GM19452 (cell line): ENCODE results near the gene FAM163B.

ENCODE experiments used
- ATAC-seq: cut with Tn5 transposase; IDR thresholded peaks from one replicate; pipeline ENCODE4 v1.9.1; 2021; ENCODE audit not compliant: unreplicated experiment

Gene FAM163B

DNA sequence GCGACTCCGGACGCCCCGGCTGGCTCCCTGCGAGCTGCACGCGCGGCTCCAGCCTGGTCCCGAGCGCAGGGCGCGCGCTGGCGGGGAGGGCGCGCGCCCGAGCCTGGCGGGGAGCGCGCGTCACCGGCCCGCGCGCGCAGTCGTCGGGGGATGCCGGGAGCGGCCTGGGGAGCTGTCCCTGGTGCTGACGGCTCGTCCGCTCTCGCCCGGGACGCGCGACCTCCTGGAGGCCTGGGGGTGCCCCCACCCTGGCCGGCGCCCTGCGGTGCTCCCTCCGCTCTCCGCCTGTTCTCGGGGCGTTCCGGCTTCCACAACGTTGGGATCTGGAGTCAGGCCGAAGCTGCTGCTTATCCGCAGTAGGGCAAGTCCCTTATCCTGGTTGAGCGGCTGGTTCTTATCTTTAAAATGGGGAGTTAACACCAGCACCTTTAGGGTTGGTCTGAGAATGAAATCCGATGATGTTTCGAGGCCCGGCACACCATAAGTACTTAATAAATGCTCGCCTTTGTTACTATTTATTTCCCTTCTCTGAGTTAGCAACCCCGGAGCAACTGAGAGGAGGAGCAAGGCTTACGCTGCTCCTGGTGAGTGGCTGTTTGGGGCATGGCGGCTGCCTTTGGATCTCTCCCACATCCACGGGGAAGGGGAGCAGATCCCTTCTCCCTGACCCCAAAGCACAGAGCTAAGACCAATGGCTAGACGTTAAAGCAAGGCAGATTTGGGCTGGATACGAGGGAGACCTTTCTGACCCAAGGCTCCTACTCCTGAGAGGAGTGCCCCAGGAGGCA is at the start of gene FAM163B:
Gene FAM163B (minus strand): TSS at position 79 of the 788 bp plus-strand sequence. CDS start 29,166 bp downstream, outside the sequence.
- ATAC-seq = no peak

DNA sequence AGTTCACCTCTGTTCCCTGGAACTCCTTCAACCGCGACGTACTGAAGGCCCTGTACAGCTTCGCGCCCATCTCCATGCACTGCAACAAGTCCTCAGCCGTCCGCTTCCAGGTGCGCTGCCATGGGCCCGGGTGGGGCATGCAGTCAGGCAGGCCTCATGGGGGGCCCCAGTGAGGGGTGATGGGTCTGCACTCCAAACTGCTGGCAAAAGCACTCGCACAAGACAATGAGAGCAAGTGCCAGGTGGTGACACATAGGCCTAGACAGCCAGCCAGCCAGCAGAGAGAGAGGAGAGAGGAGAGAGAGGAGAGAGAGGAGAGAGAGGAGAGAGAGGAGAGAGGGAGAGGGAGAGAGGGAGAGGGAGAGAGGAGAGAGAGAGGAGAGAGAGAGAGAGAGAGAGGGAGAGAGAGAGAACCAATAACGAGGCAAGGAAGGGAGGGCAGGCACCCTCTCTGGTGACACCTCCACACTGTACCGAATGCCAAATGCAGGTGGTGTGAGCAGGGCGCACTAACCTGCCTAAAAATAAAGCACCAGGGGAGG is 48.0 kb upstream of the FAM163B start:
- ATAC-seq = no peak

DNA sequence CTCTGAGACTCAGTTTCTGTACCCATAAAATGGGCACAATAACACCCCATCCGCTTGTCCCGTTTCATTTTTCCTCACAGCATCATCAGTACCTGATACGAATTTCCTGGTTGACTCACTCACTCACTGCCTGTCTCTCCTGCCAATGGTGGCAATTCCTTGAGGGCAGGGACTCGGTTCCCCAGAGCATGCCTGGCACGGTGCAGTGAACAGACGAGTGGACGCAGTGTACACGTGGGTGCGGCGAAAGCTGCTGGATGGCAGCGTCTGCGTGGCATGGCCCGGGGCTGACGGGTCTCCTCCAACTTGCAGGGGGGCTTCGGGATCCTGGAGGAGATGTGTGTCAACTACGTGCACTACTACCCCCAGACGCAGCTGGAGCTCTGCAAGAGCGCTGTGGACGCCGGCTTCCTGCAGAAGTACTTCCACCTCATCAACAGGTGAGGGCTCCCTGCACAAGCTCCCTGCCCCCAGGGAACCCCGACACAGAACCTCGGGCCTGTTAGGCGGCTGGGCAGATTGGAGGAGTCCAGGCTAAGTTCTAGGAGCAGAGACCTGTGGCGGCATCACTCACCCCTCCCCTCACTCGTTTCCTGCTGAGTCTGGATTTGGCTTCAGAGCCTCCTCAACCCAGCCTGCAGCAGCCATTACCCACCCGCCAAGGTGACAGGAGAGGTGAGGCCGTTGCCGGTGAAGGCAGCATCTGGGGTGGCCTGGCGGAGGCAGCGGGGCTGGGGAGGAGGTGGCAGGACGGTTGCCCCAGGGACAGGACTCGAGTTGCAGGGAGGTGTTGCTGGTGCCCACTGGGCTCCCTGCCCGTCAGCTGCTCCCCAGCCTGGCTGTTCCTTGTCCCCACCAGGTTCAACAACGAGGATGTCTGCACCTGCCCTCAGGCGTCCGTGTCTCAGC is 47.3 kb upstream of the FAM163B start:
- no peak for ATAC-seq

DNA sequence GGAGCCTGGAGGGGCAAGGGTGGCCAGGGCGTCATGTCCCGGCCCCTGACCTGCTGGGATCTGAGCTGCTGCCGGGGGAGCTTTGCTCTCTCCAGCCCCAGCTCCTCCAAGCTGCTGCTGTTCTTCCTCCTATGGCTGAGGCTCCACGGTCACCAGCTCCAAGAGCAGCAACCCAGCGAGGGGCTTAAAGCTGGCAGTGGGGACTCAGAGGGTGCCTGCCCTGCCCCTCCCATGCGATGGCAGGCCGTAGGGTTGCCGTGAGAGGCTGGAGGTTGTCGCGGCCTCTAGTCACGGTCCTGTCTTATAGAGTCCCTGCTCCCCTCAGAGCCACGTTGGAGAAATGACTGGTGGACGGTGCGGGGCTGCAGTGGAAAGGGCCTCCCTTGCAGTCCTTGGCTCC is 46.5 kb upstream of the FAM163B start:
- ATAC-seq = no peak

DNA sequence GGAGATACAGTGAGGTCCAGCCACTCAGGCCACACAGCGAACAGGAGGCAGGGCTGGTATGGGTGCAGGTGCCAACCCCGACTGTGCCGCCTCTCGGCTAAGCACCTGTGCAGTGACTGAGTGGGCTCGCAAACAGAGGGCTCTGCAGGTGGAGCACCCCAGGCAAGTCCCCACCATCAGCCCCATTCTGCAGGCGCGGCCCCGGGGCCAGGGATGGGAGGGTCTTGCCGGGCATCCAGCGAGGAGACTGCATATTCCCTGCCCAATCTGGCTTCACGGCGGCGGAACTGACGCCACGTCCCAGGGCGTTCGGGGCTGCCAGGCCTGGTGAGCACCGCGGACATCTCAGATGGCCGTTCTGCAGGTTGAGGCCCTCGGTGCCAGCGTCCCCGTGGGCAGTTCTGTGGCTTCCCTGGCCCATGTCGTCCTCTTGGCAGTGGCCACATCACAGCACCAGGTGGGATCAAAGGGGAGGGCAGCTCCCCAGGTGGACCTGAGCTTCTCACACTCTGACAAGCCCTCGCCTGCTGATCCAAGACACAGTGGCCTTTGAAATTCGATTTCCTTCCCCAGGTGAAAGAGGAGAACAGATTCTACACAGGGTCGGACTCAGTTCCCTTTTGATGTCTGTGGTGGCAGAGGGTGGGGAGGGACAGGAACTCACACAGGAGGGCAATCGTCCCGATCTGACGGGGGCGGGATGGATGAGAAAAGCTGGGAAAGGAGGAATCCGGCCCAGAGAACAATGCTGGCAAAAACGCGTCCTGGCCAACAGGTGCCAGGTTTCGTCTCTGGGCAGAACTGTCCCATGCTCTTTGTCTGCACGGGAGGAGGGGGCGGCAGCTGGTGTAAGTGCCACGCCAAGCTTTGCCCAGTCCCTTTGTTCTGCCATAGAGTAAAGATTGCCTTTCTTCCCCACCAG is 45.8 kb upstream of the FAM163B start:
- ATAC-seq = no peak

DNA sequence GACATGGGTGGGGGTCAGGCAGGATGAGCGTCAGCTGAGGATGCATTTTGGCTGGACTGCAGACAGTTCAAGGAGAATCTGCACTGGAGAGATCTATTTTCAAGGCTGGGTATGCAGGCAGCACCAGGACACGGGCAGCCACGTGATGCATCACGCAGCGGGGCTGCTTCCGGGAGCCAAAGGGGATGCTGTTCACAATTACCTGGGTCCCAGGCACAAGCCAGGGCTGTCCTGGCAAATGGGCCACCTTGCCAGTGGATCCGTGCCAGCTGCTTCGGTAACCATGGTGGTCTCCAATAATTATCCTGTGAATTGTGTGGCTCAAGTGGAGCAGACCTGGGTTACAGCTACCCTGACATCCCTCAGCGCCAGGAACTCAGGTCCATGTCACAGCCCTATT is 44.4 kb upstream of the FAM163B start:
- ATAC-seq = no peak

DNA sequence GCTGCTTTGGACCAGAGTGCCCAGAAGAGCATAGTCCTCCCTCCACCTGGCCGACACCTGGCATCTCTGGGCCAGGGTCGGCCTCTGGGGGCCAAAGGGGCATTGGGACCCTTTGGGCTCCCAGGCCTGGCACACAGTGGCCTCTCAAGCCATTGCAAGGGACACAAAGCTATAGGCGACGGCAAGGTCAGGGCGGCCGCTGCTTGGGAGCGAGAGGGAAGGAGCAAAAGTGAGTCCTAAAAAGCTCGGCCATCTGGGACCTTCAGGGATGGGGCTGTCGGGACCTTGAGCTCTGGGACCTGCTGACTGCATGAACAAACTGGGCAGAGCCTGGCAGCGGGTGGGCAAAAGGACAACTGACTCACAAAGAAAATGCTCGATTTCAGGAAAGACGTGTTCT is 40.8 kb upstream of the FAM163B start:
- ATAC-seq = no peak

DNA sequence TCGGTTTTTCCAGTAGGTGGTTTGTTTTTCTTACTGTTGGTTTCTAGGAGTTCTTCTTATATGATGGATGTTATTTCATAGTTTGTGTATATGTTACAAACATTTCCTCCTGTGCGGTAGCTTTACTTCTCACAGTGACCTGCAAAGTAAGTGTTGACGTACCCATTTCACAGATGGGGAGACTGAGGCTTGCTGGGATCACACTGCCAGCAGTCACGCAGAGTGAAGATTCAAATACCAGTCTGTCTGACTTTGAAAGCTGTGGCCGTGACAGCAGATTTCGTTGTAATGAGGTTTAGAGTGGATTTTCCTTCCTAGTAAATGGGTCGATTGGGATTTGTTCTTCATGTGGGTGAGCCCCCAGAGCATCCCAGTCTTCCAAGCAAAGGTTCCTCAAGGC is 40.0 kb upstream of the FAM163B start:
- ATAC-seq = no peak

DNA sequence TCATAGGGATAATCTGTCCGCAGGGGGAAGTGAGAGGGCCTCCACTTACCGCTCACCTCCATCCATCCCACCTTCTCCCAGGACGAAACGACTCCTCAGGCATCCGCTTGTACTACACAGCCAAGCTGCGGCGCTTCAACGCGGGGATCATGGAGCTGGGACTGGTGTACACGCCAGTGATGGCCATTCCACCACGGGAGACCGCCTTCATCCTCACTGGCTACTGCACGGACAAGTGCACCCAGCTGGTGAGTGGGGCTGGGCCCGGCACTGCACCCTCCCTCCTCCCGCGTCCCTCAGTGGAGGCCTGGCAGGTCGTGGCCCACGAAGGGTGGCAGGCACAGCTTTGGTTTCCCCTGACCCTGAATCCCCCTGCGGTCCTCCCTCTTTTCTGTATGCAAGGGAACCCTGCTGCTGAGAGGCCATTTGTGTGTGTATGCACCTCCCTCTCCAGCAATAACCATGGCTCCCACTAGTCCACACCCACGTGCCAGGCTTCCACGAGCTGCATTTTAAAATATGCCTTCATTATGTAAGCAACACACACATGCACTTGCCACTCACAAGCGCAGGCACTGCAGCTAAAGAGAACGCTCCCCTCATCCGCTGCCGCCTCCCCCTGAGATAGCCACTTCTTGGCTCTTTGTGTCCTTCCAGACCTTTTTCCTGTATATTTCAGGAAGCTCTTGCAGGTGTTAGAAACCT is 38.7 kb upstream of the FAM163B start:
- no peak for ATAC-seq

DNA sequence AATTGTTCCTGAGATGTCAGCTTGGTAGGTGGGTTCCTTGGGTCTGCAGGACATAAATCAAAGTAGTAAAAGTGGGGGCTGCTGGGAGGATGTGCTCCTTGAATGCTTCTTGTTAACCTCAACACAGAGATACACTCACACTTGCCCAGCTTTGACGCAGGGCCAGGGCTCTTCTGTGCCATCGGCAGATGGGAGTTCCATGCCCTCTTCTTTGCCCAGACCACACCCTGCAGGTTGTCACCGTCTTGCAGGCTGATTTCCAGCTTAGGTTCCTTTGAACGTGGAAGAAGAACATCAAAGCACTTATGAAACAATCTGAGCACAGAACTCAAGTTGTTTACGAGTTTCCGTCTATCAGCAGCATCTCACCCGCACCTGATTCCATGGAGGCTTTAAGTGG is 38.0 kb upstream of the FAM163B start:
- ATAC-seq = no peak

DNA sequence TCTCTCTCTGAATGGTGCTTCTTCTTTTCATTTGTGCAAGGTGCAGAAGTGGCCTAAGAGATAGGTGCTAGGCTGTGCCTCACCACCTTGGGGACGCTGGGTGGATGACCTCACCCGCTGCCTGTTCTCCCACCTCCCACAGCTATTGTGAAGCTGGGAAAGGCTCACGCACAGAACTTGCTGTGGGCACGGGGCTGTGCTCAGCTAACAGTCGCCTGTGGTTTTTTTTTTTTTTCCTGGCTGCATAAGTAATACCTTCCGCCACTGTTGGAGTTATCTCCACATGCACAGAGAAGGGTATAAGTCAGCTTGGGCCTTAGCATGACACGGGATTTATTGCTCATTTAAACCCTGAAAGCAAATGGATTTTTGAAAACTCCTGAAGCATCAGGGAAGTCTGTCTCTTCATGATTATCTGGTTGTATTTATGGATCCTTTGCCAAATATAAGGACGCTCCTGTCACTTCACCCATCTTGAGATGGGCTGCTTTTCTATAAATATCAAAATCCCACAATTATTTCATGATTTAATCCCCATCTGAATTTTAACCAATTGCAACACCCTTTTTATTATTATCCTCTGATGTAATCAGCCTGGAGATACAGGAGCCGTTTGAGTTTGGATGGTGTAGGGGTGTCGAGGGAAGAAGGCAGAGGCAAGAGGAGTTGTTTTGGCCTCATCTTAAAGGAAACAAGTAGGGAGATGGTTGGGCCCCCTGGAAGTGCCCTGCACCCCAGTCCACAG is 36.0 kb upstream of the FAM163B start:
- ATAC-seq = no peak

DNA sequence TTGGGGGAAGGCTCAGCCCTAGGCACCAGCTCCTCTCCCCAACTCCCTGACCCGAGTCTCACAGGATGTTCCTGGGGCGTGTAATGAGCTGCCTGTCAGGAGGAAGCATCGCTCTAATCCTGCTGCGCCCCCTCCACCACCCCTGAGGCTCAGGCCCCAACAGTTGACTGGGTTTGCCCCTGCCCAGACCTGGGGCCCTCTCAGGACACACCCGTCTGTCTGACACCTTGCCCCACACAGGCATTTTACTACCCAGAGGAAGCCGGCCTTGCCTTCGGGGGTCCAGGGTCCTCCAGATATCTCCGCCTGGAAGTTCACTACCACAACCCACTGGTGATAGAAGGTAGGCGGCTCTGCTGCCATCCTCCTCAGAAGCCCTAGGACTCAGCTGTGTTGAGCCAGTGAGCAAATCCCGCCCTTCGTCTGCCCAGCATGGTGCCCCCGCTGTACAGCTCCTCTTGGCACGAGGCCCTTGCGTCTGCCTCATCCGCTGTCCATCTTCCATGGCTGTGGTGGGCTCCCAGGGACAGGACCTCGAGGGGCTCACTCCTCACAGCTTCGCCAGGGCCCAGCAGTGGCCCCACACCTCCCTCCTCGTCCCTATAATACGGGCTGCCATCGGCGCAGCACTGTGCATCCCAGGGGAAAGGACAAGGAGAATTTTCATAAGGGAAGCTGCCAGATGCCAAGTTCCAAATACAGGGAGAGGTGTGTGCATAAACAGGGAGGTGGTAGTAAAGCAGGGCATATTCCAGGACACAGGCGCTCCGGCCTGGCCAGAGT is 35.0 kb upstream of the FAM163B start:
- ATAC-seq = no peak

DNA sequence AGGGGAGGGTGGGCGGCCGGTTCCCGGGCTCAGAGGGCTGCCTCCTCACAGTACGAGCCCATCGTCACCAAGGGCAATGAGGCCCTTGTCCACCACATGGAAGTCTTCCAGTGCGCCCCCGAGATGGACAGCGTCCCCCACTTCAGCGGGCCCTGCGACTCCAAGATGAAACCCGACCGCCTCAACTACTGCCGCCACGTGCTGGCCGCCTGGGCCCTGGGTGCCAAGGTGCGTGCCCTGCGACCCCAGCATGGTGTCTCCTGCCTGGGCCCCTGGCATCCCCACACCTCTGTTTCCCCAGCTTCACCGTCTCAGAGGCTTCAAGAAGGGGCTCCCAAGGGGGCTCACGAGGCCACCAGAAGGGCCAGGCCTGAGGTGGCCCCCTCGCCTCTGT is 34.2 kb upstream of the FAM163B start:
- ATAC-seq = no peak

DNA sequence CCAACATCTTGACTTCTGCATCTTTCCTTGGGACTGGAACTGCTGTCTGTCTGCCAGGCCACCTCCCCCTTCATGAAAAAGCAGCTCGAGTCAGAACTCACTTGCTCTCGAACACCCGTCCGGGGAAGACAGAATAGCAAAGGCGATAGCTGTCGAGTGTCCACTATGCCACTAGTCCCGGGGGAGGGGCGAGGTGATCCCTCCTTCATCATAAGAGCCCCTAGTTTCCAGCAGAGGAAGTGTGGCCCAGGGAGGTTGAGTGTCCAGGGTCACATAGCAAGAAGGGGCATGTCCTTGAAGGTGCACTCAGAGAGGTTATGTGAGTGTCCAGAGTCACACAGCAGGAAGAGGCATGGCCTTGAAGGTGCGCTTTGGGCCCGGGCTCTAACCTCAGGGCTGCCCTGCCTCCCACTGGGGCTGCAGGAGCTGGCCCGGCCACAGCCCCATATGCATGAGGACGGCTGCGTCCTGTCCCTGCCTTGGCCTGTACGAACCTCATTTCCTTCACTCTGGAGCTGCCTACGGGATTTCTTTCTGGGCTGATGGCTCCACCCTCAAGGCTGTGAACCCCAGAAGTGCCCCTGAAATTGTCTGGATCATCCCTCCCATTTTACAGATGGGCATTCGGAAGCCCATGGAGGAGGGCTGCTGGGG is 33.6 kb upstream of the FAM163B start:
- no peak for ATAC-seq

DNA sequence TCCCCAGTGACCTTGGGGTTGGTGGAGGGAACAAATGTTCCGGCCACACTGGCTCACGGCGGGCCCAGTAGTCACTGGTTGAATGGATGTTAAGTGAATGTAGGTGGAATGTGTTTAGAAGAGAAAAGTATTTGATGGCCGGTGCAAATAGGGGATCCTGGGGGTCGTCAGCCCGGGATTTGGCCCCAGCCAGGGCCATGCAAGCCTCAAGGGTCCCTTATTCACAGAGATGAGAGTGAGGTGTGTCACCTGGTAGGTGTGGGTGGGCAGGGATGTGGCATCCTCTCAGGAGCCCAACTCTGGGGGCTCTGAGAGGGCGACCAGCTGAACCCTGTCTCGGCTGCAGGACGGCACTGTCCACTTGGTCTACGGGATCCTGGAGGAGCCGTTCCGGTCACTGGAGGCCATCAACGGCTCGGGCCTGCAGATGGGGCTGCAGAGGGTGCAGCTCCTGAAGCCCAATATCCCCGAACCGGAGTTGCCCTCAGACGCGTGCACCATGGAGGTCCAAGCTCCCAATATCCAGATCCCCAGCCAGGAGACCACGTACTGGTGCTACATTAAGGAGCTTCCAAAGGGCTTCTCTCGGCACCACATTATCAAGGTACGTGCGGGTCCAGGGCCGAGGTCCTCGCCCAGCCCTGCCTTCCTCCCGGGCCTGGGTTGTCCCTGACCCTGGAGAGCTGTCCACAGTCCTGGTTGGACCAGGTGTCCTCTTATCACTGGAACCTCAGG is 32.8 kb upstream of the FAM163B start:
- ATAC-seq = no peak

DNA sequence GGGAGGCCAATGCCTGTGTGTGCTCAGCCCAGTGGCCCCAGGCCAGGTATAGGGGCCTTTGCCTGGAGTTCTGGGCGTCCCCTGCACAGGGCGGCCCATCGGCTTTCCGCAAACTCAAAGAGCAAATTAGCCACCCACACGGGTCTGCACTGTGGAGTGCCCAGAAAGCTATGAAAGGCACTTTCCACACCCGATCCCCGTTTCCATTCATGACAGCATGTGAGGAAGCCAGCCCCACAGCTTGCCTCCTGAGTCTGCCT is 32.1 kb upstream of the FAM163B start:
- ATAC-seq = no peak

DNA sequence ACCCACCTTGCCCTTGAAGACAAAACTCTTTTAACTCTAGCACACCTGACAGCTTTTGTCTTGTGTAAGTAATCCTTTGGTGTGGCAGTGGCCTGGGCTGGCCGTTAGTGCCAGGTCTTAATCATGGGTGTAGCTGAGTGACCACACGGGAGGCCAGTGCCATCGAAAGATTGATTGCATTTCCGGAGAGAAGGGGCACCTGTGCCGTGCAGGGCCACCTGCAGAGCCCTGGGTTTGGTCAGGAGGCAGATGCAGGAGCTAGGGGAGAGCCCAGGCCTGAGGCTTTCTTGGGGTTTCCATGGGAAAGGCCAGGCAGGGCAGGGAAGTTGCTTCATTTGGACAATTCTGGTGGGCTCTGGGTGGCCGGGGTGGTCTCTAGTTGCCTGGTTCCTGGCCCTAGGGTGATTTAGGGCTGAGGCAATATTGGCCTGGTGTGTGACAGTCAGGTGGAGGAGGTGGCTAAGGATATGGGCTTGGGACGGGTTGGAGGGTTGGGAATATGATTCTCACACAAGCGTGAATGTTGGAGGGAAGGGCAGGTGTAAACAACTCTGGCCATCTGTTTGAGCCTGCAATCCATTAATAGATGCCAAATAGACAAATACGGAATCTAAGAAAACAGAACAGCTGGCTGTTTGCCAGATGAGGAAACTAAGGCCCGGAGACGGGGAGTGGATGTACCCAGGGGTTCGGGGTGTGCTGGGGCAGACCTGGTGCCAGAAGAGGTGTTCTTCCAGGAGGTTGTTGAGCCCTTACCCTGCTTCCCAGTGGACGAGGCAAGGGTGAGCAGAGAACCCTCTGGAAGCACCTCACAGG is 31.6 kb upstream of the FAM163B start:
- ATAC-seq = no peak
